Measurements from ENCODE around the gene SOST. TPM values are rescaled to one million over a fixed set of nuclear protein-coding genes. Genes with fewer than 3 reads are reported as not detected.

Gene SOST
- total RNA-seq, 2 experiments from 2014 or later = not detected

DNA sequence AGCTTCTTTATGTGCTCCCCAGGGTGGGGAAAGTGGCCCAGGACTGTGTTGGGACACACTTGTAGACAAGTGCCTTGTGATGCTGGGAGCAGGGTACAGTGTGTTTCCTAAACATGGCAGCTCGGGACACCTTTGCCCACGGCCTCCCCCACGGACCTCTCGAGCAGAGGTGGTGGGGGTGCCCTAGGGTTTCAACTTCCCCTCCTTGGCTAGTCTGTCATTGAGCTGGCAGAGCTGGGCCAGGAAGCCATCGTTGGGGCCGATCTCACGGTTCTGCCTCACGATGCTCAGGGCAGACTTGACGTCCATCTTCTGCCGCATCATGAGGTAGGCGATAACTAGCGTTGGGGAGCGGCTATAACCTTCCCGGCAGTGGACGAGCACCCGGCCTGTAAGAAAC, 10.8 kb upstream of the SOST start:
- Mint-ChIP-seq H3K27ac (no peak overlapping the region), H3K9me3 (no peaks in the 10 kb centered on the region), H3K27me3 (no peaks in the 10 kb centered on the region), H3K4me3 (no peak overlapping the region), H3K36me3 (peaks cover 11% of the 10 kb centered on the region), H3K4me1 (peaks cover 8% of the 10 kb centered on the region)
- ATAC-seq (ENCODE audit: low read depth) (no peak), DNase-seq (no peak)
- POLR2A ChIA-PET = no interaction called here

DNA sequence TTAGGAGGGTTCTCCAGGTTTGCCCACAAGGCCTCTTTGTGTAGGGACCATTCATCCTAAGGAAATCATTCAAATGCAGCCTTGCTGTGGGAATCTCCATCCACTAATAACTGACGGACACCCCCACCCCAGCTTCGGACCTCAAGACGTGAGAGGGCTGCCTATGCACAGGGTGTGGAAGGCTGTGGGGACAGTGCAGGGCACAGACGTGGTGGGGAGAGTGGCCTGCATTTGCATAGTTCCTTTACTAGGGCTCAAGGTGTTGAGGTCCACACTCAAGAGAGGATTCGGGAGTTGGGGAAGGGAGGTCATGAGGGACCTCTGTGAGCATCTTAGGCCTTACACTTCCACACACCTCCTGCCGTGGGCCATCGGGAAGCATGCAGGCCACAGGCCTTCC, 10.4 kb upstream of the SOST start:
- Mint-ChIP-seq H3K9me3 (no peaks in the 10 kb centered on the region), H3K27ac (no peak overlapping the region), H3K36me3 (peaks cover 11% of the 10 kb centered on the region), H3K27me3 (no peaks in the 10 kb centered on the region), H3K4me1 (peaks cover 8% of the 10 kb centered on the region), H3K4me3 (no peak overlapping the region)
- POLR2A ChIA-PET = no interaction called here
- DNase-seq (no peak), ATAC-seq (ENCODE audit: low read depth) (no peak)

DNA sequence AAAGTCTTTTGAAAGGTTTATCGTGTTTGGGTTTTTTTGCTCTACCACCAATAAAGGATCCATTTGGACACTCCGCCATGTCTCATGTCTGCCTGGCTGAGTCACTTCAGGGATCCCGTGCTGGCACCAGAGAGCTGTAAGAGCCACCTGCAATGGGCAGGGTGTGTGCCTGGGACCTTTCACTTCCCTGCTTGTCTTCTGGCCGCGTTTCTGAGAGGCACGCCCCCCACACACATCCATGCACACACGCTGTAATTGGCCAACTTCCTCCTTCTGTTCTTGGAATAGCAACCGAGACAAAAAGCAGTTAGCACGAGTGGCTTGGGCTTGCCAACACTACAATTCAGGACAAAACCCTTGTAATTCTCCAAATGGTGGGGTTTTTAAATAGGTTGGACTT, 9.8 kb upstream of the SOST start:
- Mint-ChIP-seq H3K4me1 (peaks cover 5% of the 10 kb centered on the region), H3K36me3 (peaks cover 7% of the 10 kb centered on the region), H3K27me3 (no peaks in the 10 kb centered on the region), H3K27ac (no peak overlapping the region), H3K4me3 (no peak overlapping the region), H3K9me3 (no peaks in the 10 kb centered on the region)
- ATAC-seq (ENCODE audit: low read depth) (no peak), DNase-seq (no peak)
- POLR2A ChIA-PET = no interaction called here

DNA sequence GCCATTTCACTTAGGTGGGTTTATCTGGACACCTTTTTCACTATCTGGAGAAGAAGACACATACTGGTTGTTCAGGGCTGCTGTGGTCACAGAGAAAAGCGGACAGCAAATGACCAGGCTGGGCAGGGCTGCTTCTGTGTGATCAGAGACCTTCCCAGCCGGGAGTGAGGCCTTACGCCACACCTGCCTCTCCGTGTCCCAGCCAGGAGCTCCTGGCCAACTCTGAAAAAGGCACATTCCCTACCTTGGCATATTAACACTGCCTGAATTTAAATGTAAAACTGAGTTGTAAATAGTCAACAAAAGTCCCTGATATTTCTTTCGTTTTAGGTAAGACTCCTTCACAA, 9.1 kb upstream of the SOST start:
- ATAC-seq (ENCODE audit: low read depth) (no peak), DNase-seq (no peak)
- Mint-ChIP-seq H3K27ac (no peak overlapping the region), H3K4me3 (no peak overlapping the region), H3K4me1 (peaks cover 4% of the 10 kb centered on the region), H3K27me3 (no peaks in the 10 kb centered on the region), H3K9me3 (no peaks in the 10 kb centered on the region), H3K36me3 (peaks cover 6% of the 10 kb centered on the region)
- POLR2A ChIA-PET = interaction anchor here (0.5 kb wide), 1 partner anchor 759 kb away, joined by 5 read pairs; no protein-coding TSS in a partner anchor

DNA sequence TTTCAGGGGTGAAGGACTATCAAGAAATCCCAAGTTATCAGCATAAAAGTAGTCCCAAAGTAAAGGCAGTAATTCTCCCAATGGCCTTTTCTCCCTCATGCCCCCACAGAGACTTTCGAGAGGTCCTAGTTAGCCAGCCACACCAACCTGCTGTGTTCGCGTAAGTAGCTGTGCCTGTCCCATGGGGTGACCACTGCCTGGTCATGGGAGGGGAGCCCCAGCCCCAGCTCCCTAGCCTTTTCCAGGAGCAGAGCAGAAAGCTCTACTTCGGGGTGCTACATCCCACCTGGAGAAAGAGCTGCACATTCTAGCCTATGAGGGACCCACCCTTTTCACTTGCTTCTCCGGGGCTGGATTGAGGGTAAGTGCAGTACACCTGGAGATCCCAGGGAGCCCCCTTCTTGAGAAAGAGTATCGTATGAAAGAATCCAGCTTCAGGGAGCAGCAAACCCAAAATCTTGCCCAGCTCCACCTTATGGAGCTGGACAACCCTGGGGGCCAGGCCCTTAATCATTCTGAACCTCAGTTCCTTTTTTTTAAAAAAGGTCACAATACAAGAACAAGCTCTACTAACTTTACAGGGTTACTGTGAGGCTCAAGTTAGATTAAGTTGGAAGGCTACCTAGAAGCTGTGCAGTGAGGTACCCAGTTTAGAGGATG, 8.6 kb upstream of the SOST start:
- POLR2A ChIA-PET = interaction anchor here (0.5 to 0.6 kb wide), 2 partner anchors 363 to 759 kb away, joined by 3 to 5 read pairs; no protein-coding TSS in a partner anchor
- DNase-seq = no peak
- no peak for ATAC-seq (ENCODE audit: low read depth)
- Mint-ChIP-seq H3K4me3 (no peak overlapping the region), H3K27ac (no peak overlapping the region), H3K36me3 (peaks cover 1% of the 10 kb centered on the region), H3K9me3 (no peaks in the 10 kb centered on the region), H3K4me1 (peaks cover 4% of the 10 kb centered on the region), H3K27me3 (no peaks in the 10 kb centered on the region)

DNA sequence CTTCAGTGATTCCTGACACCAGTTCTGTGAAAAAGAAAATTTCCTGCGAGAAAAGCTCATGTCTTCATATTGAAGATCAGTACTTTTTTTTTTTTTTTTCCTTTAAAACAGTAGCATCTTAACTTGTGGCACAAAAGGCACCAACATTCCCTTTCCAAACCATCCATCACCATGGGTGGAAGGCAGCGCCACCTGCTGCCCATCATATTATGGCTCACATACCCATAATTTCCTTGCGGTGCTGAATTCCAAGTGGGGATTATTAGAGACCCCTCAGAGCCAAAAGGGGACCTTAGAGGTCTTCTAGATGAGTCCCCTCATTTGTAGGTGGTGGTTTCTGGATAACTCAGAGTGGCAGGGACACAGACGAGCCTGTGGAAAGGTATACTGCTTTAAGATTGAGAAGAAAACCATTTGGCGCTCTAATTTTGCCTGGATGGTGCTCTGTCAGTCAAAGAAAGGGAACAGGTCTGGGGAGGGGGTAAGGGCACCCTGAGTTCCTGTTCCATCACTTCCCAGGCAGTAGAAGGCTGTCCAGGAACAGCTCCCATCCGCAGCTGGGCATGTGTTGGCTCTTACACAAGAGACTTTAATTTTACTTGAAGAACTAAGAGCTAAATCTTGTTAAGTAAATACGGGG, 7.9 kb upstream of the SOST start:
- DNase-seq = peak; percentile 56
- Mint-ChIP-seq H3K27ac (no peak overlapping the region), H3K9me3 (no peaks in the 10 kb centered on the region), H3K27me3 (no peaks in the 10 kb centered on the region), H3K4me1 (peaks cover 4% of the 10 kb centered on the region), H3K4me3 (no peak overlapping the region), H3K36me3 (peaks cover 1% of the 10 kb centered on the region)
- no peak for ATAC-seq (ENCODE audit: low read depth)
- POLR2A ChIA-PET = interaction anchor here (0.6 kb wide), 1 partner anchor 363 kb away, joined by 3 read pairs; no protein-coding TSS in a partner anchor

DNA sequence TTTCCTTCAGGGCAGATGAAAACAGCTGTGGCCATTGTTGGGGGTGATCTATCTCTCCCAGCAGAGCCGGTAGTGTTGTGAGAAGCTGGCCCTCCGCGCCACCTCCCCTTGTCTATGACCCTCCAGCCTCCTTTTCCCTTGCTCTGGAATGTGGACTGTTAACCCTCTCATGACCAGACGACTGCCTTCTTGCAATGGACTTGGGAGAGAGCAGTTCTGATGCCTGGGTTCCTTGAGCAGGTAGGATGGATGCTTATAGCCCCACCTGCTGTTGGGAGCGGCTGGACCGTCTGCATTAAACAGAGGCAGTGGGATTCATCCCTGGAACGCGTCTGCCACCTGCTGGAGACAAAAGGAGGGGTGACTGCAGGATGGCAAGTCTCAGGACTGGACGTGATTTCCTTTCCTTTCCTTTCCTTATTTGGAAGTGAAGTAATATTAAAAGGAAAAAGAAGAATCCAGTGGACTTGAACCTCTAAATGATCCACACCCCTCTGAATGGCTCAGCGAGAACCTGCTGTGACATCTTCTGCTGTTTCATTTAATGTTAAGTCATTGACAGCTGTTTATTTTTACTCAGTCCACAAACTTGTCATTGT, 1.8 kb upstream of the SOST start:
- H3K4me3 Mint-ChIP-seq = no peak overlapping the region
- H3K36me3 Mint-ChIP-seq = no peaks in the 10 kb centered on the region
- DNase-seq (peak; percentile 88), ATAC-seq (ENCODE audit: low read depth) (peak; percentile 90)
- no peaks in the 10 kb centered on the region for H3K4me1 Mint-ChIP-seq
- POLR2A ChIA-PET = interaction anchor here (0.8 kb wide), 1 partner anchor 60 kb away, joined by 3 read pairs; no protein-coding TSS in a partner anchor
- H3K27ac Mint-ChIP-seq = no peak overlapping the region
- H3K27me3 Mint-ChIP-seq = peaks cover 22% of the 10 kb centered on the region
- H3K9me3 Mint-ChIP-seq = no peaks in the 10 kb centered on the region

DNA sequence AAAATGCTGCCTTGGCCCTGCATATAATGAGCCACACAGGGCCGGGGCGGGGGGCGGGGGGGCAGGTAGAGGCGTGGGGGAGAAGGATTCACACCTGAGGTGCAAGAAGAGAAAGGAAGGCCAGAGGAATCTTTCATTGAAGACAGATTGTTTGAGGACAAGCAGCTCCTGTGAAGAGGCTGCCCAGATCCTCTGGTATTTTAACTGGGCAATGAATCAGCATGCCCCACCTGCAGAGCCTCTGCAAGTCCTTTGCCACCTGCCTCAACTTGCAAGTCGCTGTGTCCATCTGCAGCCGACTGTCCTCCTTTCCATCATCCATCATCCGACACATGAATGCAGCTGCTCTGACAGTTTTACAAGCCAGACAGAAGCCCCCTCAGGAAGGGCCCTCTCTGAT, 1.2 kb upstream of the SOST start:
- Mint-ChIP-seq H3K4me1 (no peaks in the 10 kb centered on the region), H3K4me3 (no peak overlapping the region), H3K27me3 (peaks cover 22% of the 10 kb centered on the region), H3K9me3 (no peaks in the 10 kb centered on the region), H3K27ac (no peak overlapping the region), H3K36me3 (no peaks in the 10 kb centered on the region)
- POLR2A ChIA-PET = interaction anchor here (0.8 kb wide), 1 partner anchor 59 kb away, joined by 3 read pairs; no protein-coding TSS in a partner anchor
- ATAC-seq (ENCODE audit: low read depth) = no peak
- no peak for DNase-seq

DNA sequence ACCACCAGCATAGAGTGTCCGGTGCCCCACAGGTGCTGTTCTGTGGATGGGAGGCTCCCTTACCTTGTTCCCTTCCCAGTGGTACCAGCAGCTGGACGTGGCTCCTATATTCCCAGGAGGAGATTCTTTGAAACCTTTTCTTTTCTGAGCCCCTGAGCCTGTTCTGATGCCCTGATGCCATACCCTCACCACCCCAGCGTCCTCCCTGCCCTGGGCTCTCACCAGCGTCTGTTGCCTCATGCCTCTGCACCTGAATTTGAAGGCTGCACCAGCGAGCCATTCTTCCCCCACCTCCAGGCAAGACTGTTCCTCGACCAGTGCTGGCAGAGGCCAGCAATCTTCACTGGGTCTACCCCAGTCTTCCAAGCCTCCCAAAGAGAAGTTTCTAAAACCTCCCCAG, 505 bp downstream of the SOST start:
- ATAC-seq (ENCODE audit: low read depth) (no peak), DNase-seq (no peak)
- peaks cover 9% of the 10 kb centered on the region for H3K4me1 Mint-ChIP-seq
- no peak overlapping the region for H3K27ac Mint-ChIP-seq
- no peaks in the 10 kb centered on the region for H3K9me3 Mint-ChIP-seq
- POLR2A ChIA-PET = no interaction called here
- no peaks in the 10 kb centered on the region for H3K36me3 Mint-ChIP-seq
- peaks cover 39% of the 10 kb centered on the region for H3K27me3 Mint-ChIP-seq
- H3K4me3 Mint-ChIP-seq = no peak overlapping the region

DNA sequence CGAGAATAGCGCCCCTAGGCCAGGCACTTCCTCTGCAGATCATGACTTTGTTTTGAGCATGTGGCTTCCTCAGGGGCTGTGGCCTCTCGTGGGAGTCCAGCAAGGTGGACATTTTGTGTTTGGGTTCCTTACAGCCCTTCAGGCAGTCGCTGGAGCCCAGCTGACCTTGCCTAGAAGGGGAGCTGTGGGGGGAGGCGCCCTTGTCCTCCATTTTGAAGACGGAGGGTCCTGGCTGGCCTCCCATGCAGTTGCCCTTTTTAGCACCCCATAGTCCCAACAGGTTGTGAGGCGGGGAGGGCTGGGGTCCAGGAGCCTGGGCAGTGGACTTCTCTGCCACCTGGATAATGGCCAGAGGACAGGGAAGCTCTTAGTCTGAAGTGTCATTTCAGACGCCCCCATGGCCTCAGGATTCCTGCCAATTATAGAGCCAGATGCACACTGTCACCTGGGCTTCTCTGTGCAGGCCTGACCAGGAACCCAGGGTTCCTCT, 1.4 kb downstream of the SOST start:
- no peak for ATAC-seq (ENCODE audit: low read depth)
- Mint-ChIP-seq H3K27me3 (peaks cover 46% of the 10 kb centered on the region), H3K36me3 (no peaks in the 10 kb centered on the region), H3K9me3 (no peaks in the 10 kb centered on the region), H3K4me3 (no peak overlapping the region), H3K4me1 (peaks cover 9% of the 10 kb centered on the region), H3K27ac (no peak overlapping the region)
- POLR2A ChIA-PET = interaction anchor here (0.5 kb wide), 1 partner anchor 1763 kb away, joined by 5 read pairs; no protein-coding TSS in a partner anchor
- DNase-seq = no peak

DNA sequence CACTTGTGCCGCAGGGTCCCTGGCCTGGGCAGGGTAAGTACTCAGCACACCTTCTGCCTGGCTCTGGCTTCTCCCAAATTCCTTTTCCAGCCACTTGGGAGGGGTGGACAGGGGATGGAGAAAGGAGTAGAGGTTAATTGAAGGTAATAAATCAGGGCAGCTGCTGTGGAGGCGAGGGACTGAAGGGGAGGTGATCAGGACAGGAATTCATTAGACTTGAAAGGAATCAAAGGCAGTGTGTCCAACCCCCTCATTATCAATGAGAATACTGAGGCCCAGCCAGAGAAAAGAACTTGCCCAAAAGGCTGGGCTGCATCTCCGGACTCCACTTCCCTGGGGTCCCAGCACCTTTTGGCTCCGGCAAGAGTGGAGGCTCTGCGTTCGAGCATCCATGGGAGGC, 2.4 kb downstream of the SOST start:
- DNase-seq = no peak
- ATAC-seq (ENCODE audit: low read depth) = no peak
- Mint-ChIP-seq H3K27me3 (peaks cover 48% of the 10 kb centered on the region), H3K36me3 (no peaks in the 10 kb centered on the region), H3K4me1 (peaks cover 9% of the 10 kb centered on the region), H3K27ac (no peak overlapping the region), H3K4me3 (no peak overlapping the region), H3K9me3 (no peaks in the 10 kb centered on the region)
- POLR2A ChIA-PET = no interaction called here

DNA sequence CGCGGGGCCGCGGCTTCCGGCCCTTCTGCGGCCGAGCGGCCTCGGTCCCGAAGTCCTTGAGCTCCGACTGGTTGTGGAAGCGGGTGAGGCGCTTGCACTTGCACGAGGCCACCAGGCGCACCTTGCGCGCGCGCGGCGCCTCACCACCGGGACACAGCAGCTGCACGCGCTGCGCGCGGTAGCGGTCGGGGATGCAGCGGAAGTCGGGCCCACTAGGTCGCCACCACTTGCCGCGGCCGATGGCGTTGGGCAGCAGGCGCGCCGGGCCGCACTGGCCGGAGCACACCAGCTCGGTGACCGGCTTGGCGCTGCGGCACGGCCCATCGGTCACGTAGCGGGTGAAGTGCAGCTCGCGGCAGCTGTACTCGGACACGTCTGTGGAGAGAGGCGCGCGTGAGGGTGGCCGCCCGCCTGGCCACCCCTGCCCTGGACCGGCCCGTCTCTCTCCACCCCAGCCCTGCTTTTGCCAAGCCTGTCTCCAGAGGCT, 3.2 kb downstream of the SOST start:
- peak; percentile 59 for DNase-seq
- H3K4me1 Mint-ChIP-seq = peaks cover 9% of the 10 kb centered on the region
- peaks cover 56% of the 10 kb centered on the region for H3K27me3 Mint-ChIP-seq
- no peaks in the 10 kb centered on the region for H3K9me3 Mint-ChIP-seq
- POLR2A ChIA-PET = no interaction called here
- no peaks in the 10 kb centered on the region for H3K36me3 Mint-ChIP-seq
- no peak overlapping the region for H3K4me3 Mint-ChIP-seq
- no peak overlapping the region for H3K27ac Mint-ChIP-seq
- ATAC-seq (ENCODE audit: low read depth) = peak; percentile 43

DNA sequence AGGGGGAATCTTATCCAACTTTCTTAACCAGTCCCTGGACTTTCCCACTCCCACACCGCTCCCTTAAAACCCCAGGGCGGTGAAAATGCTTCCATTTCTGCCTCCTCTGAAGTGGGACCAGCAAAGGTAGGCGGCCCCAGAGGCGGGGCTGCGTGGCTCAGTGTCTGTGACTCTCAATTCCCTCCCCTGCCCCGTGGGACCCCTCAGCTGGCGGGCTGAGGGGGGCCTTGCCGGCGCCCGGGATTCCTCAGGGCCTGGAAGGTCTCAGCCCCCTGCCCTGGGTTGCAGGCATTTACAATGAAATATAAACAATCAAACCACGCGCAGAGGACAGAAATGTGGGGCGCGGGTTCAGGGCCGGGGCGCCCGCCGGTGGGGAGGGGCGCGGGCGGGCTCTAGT, 3.6 kb downstream of the SOST start:
- Mint-ChIP-seq H3K27ac (no peak overlapping the region), H3K4me1 (peaks cover 9% of the 10 kb centered on the region), H3K36me3 (no peaks in the 10 kb centered on the region), H3K27me3 (peaks cover 59% of the 10 kb centered on the region), H3K9me3 (no peaks in the 10 kb centered on the region), H3K4me3 (no peak overlapping the region)
- POLR2A ChIA-PET = no interaction called here
- no peak for DNase-seq
- ATAC-seq (ENCODE audit: low read depth) = no peak
